Natural killer cell (primary cell): Measurements from ENCODE around the gene ACP2. TPM values are rescaled to one million over a fixed set of nuclear protein-coding genes. Genes with fewer than 3 reads are reported as not detected.
"Not testable (repeated sequence)": the region's sequence is repeated elsewhere in the genome, so short reads cannot be mapped to it uniquely, and the experiment has no call there.

ENCODE experiments used
- ATAC-seq, 3 donors: fragments of 150-1000 bp in 2 of 3; fragments of 200-7000 bp in 1 of 3; cut with Tn5 transposase; 1 replicate in 1 of 3; 2 replicates in 2 of 3; pipeline ENCODE4 v1.10.0; 2021; ENCODE audit warnings: mild to moderate bottlenecking in 2 of 3, moderate library complexity in 2 of 3
- DNase-seq, 2 donors: peaks; one replicate each; pipeline versions ENCODE4 v3.0.0 to v3.0.0-alpha.2; 2013 to 2021; ENCODE audit warnings: mixed read lengths in 1 of 2
- H3K27ac ChIP-seq: one replicate; pipeline ENCODE4 v1.5.1; 2013; ENCODE audit warnings: mild to moderate bottlenecking, low read length
- H3K27me3 ChIP-seq: one replicate; pipeline ENCODE4 v1.6.1; 2013; ENCODE audit warnings: low read length; ENCODE audit not compliant: control insufficient read depth, insufficient read depth
- H3K36me3 ChIP-seq: one replicate; pipeline ENCODE4 v1.6.1; 2013; ENCODE audit warnings: low read length; ENCODE audit not compliant: control insufficient read depth, insufficient read depth
- H3K4me1 ChIP-seq: one replicate; pipeline ENCODE4 v1.6.1; 2013; ENCODE audit warnings: low read length; ENCODE audit not compliant: control insufficient read depth, insufficient read depth
- H3K4me3 ChIP-seq: one replicate; pipeline ENCODE4 v1.5.1; 2013; ENCODE audit warnings: low read length
- H3K9me3 ChIP-seq: one replicate; pipeline ENCODE4 v1.6.1; 2013; ENCODE audit warnings: low read length; ENCODE audit not compliant: control insufficient read depth, insufficient read depth
- H3K27ac Mint-ChIP-seq, 2 donors: one replicate each; pipeline ENCODE4 v1.8.0; 2022; ENCODE audit warnings: mild to moderate bottlenecking in 2 of 2, mixed read lengths in 2 of 2, moderate library complexity in 1 of 2
- H3K27me3 Mint-ChIP-seq, 2 donors: one replicate each; pipeline ENCODE4 v1.8.0; 2022; ENCODE audit warnings: low read depth in 2 of 2, mixed read lengths in 2 of 2
- H3K36me3 Mint-ChIP-seq: one replicate; pipeline ENCODE4 v1.8.0; 2022; ENCODE audit warnings: mixed read lengths
- H3K4me1 Mint-ChIP-seq, 2 donors: one replicate each; pipeline ENCODE4 v1.8.0; 2022; ENCODE audit warnings: mixed read lengths in 2 of 2
- H3K4me3 Mint-ChIP-seq: one replicate; pipeline ENCODE4 v1.8.0; 2022; ENCODE audit warnings: mild to moderate bottlenecking, moderate library complexity, mixed read lengths
- H3K9me3 Mint-ChIP-seq, 2 donors: one replicate each; pipeline ENCODE4 v1.8.0; 2022; ENCODE audit warnings: mixed read lengths in 2 of 2
- WGBS: methylation state at CpG from one replicate; pipeline ENCODE4 v1.1.7; 2013; ENCODE audit warnings: missing lambda C conversion rate; ENCODE audit not compliant: insufficient coverage; 5-methylcytosine and 5-hydroxymethylcytosine counted together
- intact Hi-C: fragments of 100-400 bp; cut with micrococcal nuclease; formaldehyde crosslinking; loops from one replicate; pipeline ENCODE4 v1.14.2; 2022
- total RNA-seq, 4 donors: library from RNA; stranded (reverse); fragments of 120-200 nt in 1 of 4; gene quantifications; one replicate each; pipeline versions ENCODE4 v1.2.3 to v1.2.4, GENCODE V29; 2013 to 2022
- TF ChIP-seq, protein P1 (sequence below): fragments of 200-600 bp; IDR thresholded peaks from one replicate; pipeline ENCODE4 v1.8.0; 2022; ENCODE audit warnings: antibody characterized with exemption

The ACP2 gene
- total RNA-seq, 3 donors from 2014 or later (not counting 1 experiment from before 2014, with no cell fraction given), result 15.5 to 21.9 (median 16.8) TPM

DNA sequence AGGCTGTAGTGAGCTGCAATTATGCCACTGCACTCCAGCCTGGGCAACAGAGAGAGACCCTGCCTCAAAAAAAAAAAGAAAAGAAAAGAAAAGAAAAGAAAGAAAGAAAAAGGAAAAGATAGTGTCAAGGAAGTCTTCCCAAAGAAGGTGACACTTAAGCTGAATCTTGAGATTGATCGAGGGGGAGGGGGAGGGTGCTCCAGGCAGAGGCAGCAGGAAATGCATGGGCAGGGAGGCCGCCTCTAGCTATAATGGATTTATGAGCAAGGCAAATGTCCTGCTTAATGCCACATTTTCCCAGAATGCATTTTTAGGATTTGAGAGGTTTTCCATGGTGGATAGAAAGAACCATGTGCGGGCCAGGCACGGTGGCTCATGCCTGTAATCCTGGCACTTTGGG is 47.6 kb downstream of the ACP2 start:
- Mint-ChIP-seq H3K4me1 (no peaks in the 10 kb centered on the region), H3K27ac (no peak overlapping the region), H3K36me3 (no peaks in the 10 kb centered on the region), H3K4me3 (no peak overlapping the region), H3K27me3 (peaks cover 0 to 5% of the 10 kb centered on the region in 2 donors), H3K9me3 (no peaks in the 10 kb centered on the region)
- Histone ChIP-seq H3K4me3 (no peak overlapping the region), H3K36me3 (no peaks in the 10 kb centered on the region), H3K9me3 (no peaks in the 10 kb centered on the region), H3K4me1 (no peaks in the 10 kb centered on the region), H3K27ac (no peak overlapping the region), H3K27me3 (no peaks in the 10 kb centered on the region)
- DNase-seq (no peak), ATAC-seq (no peak)
- intact Hi-C loops, result no loop called here
- TF ChIP-seq, protein P1, sequence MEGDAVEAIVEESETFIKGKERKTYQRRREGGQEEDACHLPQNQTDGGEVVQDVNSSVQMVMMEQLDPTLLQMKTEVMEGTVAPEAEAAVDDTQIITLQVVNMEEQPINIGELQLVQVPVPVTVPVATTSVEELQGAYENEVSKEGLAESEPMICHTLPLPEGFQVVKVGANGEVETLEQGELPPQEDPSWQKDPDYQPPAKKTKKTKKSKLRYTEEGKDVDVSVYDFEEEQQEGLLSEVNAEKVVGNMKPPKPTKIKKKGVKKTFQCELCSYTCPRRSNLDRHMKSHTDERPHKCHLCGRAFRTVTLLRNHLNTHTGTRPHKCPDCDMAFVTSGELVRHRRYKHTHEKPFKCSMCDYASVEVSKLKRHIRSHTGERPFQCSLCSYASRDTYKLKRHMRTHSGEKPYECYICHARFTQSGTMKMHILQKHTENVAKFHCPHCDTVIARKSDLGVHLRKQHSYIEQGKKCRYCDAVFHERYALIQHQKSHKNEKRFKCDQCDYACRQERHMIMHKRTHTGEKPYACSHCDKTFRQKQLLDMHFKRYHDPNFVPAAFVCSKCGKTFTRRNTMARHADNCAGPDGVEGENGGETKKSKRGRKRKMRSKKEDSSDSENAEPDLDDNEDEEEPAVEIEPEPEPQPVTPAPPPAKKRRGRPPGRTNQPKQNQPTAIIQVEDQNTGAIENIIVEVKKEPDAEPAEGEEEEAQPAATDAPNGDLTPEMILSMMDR, result no peak
- 86% methylated on average over 4 of the region's 4 CpGs for WGBS

DNA sequence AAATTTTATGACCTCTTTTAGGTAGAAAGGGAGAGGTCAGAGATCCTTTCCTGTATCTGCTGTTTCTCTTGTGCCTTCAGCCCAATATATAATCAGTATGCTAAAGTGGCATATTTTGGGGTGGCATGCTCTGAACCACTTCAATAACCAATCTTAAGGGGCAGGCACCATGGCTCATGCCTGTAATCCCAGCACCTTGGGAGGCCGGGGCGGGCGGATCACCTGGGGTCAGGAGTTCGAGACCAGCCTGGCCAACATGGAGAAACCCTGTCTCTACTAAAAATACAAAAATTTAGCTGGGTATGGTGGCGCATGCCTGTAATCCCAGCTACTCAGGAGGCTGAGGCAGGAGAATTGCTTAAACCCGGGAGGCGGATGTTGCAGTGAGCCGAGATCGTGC is 50.5 kb downstream of the ACP2 start:
- H3K27ac ChIP-seq, H3K4me3 ChIP-seq, H3K36me3 ChIP-seq, H3K4me3 Mint-ChIP-seq, H3K9me3 ChIP-seq, DNase-seq, H3K36me3 Mint-ChIP-seq, H3K27ac Mint-ChIP-seq, H3K4me1 Mint-ChIP-seq, ATAC-seq, H3K9me3 Mint-ChIP-seq, H3K4me1 ChIP-seq, intact Hi-C loops, H3K27me3 ChIP-seq: not testable (repeated sequence)
- 89% methylated on average over 9 of the region's 9 CpGs for WGBS
- H3K27me3 Mint-ChIP-seq, result peaks cover 0 to 12% of the 10 kb centered on the region in 2 donors

DNA sequence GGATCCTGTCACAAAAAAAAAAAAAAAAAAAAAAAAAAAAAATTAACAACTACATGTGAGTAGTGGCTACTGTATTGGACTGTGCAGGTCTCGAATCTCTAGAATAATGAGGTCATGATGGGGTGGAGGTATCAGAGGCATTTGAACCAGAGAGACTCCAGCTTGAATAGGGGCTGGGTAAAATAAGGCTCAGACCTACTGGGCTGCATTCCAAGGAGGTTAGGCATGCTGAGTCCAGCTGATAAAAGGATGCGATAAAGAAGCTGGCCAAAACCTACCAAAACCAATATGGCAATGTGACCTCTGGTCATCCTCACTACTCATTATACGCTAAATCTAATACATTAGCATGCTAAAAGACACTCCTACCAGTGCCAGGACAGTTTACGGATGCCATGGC is 56.5 kb downstream of the ACP2 start:
- no peak overlapping the region for H3K4me3 Mint-ChIP-seq
- Histone ChIP-seq H3K4me1 (peaks cover 4% of the 10 kb centered on the region), H3K27ac (no peak overlapping the region), H3K27me3 (peaks cover 9% of the 10 kb centered on the region), H3K9me3 (no peaks in the 10 kb centered on the region), H3K36me3 (no peaks in the 10 kb centered on the region), H3K4me3 (no peak overlapping the region)
- H3K4me1 Mint-ChIP-seq, result peaks cover 2% of the 10 kb centered on the region in 2 donors
- WGBS, result 91% methylated on average over 4 of the region's 4 CpGs
- intact Hi-C loops, result no loop called here
- no peaks in the 10 kb centered on the region for H3K36me3 Mint-ChIP-seq
- TF ChIP-seq, protein P1, result no peak
- ATAC-seq (no peak), DNase-seq (no peak)
- no peak overlapping the region for H3K27ac Mint-ChIP-seq
- peaks cover 7 to 14% of the 10 kb centered on the region in 2 donors for H3K27me3 Mint-ChIP-seq
- no peaks in the 10 kb centered on the region for H3K9me3 Mint-ChIP-seq

DNA sequence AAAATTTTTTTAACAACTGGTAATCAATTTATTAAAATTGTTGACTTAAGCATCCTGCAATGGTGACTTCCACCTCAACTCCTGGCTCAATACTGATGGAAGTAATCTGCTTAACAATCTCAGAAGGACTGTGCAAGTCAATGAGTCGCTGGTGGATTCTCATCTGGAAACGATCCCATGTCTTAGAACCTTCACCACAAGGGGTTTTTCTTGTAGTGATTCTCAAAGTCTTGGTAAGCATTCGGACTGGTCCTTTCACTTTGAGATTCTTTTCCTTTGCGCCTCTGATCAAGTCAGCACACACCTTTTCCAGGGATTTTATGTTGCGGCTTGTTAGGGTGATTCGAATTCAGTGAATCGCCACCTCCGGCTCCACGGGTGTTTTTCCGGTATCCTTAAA is 57.5 kb downstream of the ACP2 start:
- H3K27ac Mint-ChIP-seq, H3K9me3 Mint-ChIP-seq, intact Hi-C loops, H3K9me3 ChIP-seq, ATAC-seq, H3K4me1 Mint-ChIP-seq, DNase-seq, H3K27ac ChIP-seq, H3K4me3 Mint-ChIP-seq, H3K36me3 Mint-ChIP-seq, H3K4me3 ChIP-seq, H3K36me3 ChIP-seq: not testable (repeated sequence)
- peaks cover 7 to 14% of the 10 kb centered on the region in 2 donors for H3K27me3 Mint-ChIP-seq
- Histone ChIP-seq H3K4me1 (peaks cover 12% of the 10 kb centered on the region), H3K27me3 (peaks cover 16% of the 10 kb centered on the region)
- WGBS, result 91% methylated on average over 10 of the region's 10 CpGs

Other genes with a start within 250 kb of the ACP2 start
- gene ARFGAP2, start 71.9 kb downstream of the ACP2 start, total RNA-seq, result 100 to 1,000 TPM; 199 to 236 (median 228) TPM
- gene PACSIN3, start 62.4 kb downstream of the ACP2 start, total RNA-seq, result 1 to 10 TPM in 1 of 3 donors, not detected in 2; 1.3 TPM
- 10 to 100 TPM; 66.0 to 75.4 (median 67.8) TPM for gene DDB2, start 33.8 kb downstream of the ACP2 start, total RNA-seq
- gene NR1H3, start 9.2 kb upstream of the ACP2 start, total RNA-seq, result 10 to 100 TPM; 11.3 to 26.0 (median 13.5) TPM
- gene MADD, start 21.3 kb upstream of the ACP2 start, total RNA-seq, result 100 to 1,000 TPM; 333 to 383 (median 335) TPM
- under 1 TPM in 2 of 3 donors, not detected in 1; 0.45 to 0.53 TPM for gene MYBPC3, start 103.9 kb upstream of the ACP2 start, total RNA-seq
- 10 to 100 TPM; 15.0 to 65.4 (median 55.4) TPM for gene SPI1, start 129.7 kb upstream of the ACP2 start, total RNA-seq
- gene SLC39A13, start 159.8 kb upstream of the ACP2 start, total RNA-seq, result 10 to 100 TPM; 29.1 to 34.7 (median 32.6) TPM
- 10 to 100 TPM; 74.0 to 85.9 (median 77.7) TPM for gene PSMC3, start 177.6 kb upstream of the ACP2 start, total RNA-seq
- gene RAPSN, start 200.3 kb upstream of the ACP2 start, total RNA-seq, result 1 to 10 TPM; 1.6 to 2.2 (median 1.7) TPM